Activated CD4-positive, alpha-beta T cell treated with anti-CD3 and anti-CD28 coated beads, Interleukin-2, amount 50 U/mL, for 4 hours (primary cell): Measurements from ENCODE around the gene PRR13.
"Not testable (repeated sequence)": the region's sequence is repeated elsewhere in the genome, so short reads cannot be mapped to it uniquely, and the experiment has no call there.

Experiments
- DNase-seq, 2 experiments: peaks; one replicate each; pipeline ENCODE4 v3.0.0-alpha.2; 2020

PRR13 gene

DNA sequence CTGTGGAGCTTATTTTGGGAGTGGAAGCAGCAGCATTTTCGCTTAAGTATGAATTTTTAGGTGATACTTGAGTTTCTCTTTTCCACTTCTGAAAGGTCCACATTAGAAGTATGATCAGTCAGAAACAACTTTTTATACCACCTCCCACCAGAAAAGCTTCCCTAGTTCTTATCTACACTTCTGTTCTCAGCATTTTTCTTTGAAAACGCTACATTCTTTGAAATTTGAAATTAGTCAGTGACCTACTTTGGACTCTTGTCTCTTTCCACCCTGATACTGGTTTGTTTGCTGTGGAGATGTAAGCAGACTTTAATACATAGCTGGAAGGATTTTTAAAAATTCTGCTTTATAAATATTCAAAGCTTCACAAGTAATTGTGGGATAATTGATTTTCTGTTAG is 32.5 kb downstream of the PRR13 start:
- no peak for DNase-seq

DNA sequence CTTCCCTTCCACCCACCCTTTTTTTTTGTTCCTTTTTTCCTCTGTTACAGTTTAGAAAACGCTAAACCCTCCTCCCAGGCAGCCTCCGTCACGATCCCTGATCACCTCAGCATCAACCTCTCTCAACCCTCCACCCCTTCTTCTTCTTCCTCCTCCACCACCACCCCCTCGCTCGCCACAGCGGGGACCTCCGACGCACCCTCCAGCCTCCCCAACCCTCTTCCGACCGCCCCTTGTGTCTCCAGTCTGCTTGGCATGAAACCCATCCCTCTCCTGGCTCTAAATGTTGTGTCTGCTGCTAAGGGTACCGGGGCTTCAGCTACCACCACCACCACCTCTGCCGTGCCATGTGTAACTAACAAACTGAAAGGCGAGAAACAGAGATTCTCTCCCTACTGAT is 33.3 kb downstream of the PRR13 start:
- DNase-seq: no peak

DNA sequence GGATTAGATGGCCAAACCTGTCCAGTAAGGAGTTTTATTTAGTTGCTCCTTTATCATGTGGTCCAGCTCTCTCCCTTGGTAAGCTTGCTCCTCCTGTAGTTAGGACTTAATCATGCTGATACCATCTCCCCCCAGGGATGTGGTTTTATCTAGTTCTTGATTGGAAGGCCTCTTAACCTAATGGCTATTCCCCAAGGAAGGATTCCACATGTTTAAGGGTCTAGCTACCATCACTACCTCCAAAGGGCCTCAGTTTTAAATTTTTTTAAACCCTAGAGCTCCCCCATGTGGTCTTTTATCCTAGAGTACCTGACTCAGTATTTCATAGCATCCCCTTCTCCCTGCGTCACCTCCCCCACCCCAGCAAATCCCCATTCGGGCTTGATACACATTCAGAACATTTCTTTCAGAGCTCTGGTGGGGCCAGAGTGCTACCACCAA is 35.3 kb downstream of the PRR13 start:
- DNase-seq: no peak

DNA sequence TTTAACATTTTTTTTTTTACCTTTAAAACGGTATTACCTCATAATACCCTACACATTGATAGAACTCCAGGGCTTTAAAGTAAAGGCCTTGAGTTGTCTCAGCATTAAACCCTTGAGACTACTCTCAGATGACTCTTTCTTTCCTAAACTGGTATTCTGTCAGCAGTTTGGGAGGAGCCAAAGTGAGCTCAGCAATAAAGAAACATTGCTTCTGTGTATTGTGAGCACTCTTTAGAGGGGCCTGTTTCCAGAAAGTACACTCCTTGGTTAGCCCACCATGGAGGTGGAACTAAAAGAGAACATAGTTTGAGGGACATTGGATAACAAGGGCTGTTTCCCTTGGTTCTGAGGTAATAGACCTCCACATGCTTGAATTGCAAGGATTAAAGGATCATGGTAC is 37.3 kb downstream of the PRR13 start:
- DNase-seq: no peak

DNA sequence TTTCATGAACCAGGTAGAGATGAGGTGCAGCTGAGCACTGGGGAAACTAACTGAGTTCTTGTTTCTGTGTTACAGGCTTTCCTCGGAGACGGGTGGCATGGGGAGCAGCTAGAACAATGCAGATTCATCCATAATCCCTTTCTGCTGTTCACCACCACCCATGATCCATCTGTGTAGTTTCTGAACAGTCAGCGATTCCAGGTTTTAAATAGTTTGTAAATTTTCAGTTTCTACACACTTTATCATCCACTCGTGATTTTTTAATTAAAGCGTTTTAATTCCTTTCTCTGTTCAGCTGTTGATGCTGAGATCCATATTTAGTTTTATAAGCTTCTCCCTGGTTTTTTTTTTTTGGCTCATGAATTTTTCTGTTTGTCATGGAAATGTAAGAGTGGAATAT is 37.8 kb downstream of the PRR13 start:
- DNase-seq: no peak

DNA sequence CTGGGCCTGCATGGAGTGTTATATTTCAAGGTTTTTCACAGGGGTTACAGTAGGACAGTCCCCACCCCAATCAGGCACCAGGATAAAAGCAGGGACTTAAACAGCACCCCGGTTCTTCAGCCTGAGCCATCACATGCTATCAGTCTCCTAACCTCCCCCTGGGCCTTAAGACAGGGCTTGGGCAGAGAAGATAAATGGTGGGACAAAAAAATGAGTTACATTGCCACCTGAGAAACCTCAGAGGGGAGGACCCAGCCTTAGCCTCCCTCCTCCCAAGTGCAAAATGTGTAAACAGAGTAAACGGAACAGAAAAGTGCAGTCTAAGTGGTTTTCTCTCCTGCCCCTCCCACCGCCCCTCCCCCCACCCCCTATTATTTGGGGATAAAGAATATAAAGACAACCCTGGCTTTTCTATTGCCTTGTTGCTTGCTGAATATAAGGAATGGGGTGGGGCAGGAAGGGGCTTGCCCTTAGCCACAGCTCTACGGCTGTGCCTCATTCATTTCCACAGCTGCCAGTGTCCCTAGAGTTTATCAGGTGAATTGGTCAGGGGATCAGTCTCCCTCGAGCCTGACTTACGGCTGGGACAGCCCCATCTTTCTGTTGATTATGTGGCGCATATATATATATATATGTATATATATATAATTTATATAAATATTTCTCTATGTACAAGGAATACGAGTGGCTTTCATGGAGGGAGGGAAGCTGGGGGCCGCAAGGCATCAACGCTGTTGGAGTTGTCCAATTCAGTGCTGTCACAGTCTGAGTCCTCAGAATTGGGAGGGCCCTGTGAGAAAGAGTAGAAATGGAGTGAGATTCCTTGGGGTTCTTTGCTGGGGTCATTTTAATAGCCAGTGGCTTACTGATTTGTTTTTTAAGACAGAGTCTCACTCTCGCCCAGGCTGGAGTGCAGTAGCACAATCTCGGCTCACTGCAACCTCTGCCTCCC is 39.2 kb downstream of the PRR13 start:
- no peak for DNase-seq

DNA sequence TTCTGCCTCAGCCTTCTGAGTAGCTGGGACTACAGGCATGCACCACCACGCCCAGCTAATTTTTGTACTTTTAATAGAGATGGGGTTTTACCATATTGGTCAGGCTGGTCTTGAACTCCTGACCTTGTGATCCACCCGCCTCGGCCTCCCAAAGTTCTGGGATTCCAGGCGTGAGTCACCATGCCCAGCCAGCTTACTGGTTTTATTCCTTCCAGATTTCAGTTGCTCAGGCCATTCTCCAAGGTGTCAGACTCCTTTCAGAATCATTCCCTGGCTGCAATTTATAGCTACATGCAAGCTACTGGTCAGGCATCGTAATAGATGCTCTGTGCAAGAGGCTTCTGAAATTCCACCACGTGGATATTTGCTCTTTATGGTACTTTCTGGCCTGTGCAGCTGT is 39.9 kb downstream of the PRR13 start:
- not testable (repeated sequence) for DNase-seq

DNA sequence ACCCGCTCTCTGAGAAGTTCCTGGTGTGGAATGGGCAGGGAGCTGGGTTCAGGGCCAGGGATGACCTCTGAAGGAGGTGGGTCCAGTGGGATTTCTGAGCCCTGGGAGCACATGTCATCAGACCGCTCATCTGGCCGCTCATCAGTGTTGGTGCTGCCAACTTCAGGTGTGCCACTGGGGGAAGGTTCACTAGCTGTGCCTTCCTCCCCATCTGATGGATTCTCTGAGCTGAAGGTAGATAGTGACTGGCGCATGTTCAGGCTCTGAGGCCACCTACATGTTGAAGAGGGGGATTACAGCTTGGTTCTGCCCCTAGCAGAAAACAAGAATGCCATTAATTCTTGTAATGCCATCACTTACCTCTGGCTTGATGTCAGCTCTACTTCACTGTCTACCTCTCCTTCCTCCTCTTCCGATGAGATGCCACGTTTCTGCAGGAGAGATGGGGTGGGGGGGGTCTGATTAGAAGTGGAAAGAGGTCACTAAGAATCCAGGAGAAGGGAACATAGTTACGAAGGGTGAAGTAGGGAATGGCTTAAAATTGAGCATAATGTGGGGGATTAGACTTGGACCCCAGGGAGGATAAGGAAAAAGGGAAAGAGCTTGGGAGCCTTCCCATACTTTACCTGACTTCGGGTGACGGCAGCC is 40.5 kb downstream of the PRR13 start:
- DNase-seq: no peak

DNA sequence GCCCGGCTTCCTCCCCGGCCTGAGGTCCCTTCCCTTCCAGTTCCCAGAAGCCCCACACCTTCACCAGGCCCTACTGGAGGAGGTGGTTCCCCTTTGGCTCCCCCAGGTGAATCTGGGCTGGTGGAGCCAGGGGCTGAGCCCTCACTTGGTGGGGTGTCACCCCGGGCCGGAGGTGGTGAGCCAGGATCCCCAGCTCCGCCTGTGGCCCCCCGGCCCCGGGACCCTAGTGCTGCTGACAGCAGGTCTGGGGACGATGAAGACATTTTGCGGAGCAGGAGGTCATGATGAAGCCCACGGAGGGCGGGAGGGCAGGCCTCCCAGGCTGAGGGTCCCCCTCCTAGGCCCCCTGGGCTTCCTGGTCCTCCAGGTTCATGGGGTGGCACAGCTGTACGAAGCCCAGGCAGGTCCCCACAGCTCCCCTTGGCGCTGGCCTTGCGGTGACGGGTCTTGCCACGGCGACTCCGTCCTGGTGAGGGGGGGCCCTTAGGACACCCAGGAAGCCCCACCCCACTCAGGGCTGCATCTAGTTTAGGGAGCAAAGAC is 41.2 kb downstream of the PRR13 start:
- no peak for DNase-seq

DNA sequence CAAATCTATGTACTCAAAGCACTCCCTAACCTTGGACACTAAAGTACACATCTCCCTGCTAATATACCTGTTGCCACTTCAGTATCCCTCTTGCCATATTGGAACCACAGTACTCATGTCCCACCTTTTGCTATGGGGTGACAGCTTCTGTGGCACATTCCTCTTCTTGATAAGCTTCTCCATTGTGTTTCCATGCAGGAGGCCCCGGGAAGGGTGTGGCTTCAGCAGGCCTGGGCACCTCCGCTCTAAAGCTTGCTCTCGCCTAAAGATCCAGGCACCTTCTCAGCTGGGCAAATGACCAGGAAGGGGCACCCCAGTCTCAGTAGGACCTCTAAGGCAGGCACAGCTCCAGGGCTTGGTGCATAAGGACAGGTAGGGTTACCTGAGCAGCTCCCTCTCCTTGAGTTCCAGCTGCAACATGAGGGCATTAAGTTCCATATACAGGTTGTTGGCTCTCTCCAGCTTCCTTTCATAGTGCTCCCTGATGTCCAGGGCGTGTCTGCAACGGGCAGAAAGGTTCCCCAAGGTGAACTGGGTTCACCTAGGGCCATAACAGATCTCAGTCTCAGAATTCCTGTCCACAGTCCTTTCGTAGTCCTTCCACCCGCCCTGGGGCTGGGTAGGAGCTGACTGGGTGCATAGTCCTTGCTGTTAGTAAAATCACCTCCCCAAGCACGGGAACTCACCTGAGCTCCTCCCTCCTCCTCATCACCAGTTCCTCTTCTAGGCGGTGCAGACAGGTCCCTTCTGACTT is 41.9 kb downstream of the PRR13 start:
- DNase-seq: no peak

DNA sequence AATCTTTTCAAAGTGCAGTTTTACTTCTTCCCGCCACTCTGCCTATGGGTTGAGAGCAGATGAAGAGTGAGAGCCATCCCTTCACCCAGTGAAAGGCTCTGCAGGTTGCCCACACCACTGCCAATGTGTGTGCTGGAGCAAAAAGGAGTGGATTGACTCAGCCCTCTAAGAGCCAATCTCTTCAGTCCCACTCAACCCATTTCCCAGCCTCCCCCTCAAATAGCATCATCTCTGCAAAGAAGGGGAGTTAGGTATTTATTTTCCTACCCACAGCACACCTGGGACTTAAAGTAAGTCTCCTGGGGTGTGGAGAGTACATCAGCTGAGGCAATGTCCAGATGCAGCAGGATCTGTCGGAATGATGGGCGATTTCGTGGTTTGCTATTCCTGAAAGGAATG is 42.4 kb downstream of the PRR13 start:
- no peak for DNase-seq

DNA sequence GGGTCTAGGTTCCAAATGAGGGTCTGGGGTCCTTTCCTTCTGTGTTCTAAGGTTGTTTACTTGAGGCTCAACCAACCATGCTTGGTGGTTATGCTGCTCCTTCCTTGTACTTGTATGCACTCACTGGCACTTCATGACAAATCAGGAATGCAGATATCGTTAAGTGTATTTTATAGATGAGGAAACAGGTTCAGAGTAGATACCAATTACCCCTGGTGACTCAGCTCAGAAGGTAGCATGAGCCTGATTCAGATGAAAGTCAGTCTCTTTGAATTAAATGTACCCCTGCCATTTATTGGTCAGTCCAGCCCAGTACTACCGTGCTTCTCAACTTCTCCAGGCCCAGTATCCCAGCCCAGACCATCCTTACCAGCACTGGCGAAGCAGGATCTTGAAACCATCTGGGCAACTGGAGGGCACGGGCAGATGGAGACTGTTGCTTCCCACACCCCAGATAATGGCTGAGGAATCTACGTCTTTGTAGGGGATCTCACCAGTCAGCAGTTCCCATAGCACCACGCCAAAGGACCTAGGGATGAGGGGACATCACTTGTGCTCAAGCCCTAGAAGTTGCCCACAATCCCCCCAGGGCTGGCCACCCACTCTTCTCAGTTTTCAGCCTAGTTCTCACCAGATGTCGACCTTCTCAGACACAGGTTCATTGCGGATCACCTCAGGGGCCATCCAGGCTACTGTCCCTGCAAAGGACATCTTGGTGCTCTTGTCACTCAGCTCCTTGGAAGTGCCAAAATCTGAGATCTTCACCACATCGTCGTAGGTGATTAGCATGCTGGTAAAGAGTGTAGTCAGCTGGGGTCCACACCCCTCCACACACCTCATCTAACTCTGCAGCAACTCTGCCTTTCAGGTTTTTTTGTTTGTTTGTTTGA is 43.4 kb downstream of the PRR13 start:
- DNase-seq: no peak

DNA sequence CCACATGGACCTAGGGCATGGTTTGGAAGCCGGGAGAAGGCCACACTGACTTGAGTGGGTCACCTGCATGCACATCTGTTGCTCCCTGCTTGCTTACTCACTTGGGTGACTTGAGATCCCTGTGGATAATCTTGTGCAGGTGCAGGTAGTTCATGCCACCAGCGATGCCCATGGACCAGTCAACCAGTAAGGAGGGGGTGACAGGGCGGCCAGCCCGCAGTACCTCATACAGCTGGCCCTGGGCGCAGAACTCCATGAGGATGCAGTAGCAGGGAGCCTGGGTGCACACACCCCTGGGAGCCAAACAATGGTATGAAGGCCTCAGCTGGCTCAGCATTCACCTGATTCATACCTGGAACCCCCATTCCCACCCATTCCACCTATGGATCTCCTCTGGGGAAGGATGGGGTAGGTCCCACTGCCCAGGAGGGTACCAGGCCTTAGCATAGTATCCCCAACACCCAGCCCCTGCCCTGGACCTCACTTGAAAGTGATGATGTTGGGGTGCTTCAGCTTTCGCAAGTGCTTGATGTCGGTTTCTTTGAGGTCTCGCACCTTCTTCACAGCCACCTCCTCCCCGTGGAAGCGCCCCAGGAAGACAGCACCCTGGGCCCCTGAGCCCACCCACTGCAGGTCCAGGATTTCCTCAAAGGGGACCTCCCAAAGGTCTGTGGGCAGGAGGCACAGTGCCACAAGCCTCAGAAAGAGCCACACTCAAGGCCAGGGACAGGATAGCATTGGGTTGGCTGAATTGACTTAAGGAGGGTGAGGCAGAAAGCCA is 44.6 kb downstream of the PRR13 start:
- DNase-seq: no peak

DNA sequence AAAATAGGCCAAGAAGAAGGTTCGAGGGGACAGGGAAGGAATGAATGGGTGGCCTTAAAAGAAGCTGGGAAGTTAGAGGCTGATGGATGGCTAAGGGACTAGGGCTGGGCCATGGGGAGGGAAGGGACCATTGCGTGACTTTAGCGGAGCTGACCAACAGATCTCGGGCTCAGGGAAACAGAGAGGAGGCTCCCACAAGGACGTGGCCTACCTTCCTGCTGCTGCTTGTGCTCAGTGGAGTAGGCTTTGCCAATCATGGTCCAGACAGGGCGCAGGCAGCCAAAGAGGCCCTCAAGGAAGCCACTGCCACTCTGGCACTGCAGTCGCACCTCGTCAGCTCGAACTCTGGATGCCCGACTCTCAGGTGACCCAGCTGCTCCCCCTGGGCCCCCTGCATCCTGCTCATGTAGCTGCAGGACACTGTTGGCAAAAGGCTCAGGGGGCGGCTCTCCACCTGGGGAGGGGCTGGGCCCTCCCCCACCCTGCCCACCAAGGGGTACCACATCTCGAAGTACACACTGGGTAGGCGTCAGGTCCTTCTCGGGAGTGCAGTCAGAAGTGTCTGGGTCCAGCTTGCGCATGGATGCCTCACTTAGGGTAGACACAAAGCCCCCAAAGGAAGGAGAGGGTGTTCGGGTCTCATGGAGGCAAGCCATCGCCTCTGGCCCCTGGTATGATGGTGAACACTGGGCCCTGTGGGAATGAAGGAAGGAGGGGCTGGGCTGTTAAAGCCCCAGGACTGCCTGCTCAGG is 45.4 kb downstream of the PRR13 start:
- DNase-seq: no peak

DNA sequence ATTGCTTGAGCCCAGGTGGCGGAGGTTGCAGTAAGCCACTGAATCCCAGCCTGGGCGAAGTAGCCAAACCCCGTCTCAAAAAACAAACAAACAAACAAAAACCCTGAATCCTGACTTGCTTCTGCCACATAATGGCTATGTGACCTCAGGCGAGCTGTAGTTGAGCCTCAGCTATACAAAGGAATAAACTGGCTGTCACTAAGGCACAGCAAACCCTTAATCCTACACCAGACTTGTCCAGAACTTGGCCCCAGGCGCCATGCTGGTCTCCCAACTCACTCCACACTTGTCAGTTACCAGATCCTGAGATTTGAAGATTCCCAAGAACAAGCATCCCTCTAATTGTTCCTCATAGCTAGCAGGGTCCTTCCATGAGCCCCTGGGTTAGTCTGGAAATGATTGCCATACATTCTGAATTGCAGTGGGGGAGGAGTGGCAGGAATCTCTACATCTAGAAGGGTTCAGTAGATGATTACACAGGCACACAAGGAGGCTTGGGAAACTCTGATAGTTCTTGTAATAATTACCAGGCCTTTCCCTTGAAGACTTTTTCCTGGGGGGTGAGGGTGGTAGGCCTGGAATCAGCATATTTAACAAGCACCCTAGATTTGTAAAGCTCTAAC is 47.8 kb downstream of the PRR13 start:
- no peak for DNase-seq

DNA sequence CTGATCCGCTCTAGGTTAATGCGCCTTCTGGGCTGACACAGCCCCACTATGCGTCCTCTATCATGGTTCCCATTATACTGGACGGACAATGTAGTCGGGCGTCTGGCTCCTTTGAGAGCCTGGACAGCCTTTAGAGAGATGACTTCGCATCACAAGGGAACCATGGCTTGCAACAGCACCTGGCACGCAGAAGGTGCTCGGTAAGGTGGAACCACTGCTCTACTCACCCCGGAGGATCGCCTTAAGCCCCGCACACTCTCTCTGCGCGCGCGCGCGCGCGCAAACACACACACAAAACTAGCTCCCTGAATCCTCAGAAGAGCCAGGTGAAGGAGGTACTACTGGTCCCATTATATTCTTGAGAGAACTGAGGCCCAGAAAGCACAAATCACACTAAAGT is 50.7 kb downstream of the PRR13 start:
- no peak for DNase-seq

DNA sequence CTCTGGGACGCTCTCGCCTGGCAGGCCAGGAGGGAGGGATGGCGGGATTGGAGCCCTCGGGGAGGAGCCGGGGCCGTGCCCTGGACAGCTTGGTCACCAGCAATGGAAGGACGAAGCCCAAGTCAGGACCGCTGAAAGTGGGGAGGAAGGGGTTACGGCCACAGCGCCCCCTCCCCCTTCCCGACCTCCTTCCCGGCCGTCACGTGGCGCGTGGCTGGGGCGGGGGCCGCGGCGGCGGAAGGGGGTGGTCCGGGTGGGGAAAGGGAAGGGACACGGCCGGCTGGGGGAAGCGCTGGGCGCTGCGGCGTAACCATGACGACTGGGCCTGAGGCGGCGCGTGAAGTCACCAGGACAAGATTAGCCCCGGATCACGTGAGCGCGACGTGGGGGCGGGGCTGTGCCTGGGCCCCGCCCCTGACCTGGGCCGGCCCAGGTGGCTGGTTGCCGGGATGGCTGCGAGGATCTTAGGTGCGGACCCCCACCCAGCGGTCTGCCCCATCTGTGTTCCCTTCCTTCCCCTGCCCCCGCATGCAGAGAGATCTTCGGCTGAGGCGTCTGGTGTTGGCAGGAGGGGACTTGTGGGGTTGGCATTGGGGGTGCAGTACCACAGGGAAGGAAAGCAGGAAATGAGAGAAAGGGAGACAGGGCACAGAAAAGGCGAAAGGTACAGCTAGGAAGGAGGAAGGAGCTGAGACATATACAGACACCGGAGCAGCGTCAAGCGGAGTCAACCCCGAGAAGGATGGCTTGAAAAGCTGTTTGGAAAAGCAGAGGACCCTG is 51.5 kb downstream of the PRR13 start:
- peak; percentile 73 to 77 for DNase-seq

DNA sequence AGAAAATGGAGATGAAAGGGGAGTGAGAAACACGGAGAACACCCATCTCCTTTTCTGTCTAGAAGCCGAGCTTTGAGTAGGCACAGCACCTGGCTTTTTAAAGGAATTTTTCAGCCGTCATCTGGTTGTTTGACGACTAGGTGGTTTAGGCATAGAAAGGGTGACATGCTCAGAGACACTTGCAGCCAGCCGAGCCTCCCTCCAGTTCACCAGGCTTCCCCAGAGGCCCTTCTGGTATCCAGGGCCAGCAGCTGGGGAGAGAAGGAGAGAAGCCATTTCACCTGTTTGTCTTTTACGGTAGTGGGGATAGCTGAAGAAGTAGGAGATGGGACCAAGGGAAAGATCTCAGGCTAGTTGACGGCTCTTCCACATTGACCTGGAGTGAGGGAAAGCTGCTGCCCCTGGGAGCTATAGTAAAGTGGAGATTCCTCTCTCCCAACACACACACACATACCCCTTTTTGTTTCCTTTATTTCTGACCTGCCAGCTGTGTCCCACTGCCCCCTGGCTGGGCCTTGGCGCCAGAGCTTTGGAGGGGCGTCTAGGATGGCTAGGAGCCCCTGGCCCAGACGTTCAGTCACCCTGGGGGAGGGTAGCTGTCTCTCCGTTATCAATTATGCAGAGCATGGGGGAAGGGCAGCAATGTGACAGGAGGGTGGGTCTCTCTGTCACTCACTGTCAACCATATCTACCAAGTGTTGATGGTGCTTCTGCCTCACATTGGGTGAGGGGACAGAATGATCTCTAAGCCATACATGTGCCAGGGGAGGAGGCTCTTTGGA is 52.3 kb downstream of the PRR13 start:
- no peak for DNase-seq
